GM12873 (cell line): ENCODE data around the gene PROM2.

Experiments
- TF ChIP-seq, protein P1 (sequence below): IDR thresholded peaks from 2 replicates; pipeline ENCODE4 v1.5.1; 2012; ENCODE audit warnings: low read depth, mild to moderate bottlenecking, moderate library complexity, low read length, control low read depth; ENCODE audit not compliant: insufficient read depth; ENCODE audit errors: missing control alignments

PROM2 gene

DNA sequence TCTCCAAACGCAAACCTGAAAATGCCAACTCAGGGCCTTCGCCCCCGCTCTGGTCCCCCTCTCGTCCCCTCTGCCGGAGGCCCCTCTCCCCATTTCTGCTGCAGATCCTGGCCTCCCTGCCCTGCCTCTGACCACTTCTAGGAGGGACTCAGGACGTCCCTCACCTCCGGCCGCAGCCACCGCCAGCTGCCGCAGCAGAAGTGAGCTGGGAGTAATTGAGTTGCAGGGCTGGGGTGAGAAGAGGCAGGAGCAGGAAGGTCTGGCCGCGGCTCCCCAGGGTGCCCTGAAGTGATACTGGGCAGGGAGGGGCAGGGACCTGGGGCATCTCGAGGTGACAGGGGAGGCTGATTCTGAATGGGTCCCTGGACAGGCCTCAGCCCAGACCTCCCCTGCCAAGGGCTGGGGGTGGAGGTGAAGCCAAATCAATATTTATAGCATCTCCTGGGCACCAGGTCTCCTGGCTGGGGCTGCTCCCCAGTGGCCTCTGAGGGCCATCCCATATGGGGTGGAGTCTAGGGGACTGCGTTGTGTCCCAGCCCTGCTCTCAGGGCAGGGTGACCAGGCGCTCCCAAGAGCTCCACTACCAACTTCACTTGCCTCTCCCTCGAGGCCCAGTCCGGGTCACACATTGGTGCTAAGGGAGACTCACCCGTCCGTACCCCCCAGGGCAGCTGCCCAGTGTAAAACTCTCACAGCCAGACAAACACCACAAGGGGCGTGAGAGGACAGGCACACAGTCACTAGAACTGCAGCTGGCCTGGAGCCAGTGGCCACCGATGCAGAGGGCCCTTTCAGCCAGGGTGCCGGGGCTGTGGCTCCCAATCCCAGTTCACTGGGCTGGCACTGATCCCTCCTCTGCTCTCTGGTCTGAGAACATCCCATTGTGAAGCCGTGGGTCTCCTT is 55.9 kb downstream of the PROM2 start:
- TF ChIP-seq, protein P1, sequence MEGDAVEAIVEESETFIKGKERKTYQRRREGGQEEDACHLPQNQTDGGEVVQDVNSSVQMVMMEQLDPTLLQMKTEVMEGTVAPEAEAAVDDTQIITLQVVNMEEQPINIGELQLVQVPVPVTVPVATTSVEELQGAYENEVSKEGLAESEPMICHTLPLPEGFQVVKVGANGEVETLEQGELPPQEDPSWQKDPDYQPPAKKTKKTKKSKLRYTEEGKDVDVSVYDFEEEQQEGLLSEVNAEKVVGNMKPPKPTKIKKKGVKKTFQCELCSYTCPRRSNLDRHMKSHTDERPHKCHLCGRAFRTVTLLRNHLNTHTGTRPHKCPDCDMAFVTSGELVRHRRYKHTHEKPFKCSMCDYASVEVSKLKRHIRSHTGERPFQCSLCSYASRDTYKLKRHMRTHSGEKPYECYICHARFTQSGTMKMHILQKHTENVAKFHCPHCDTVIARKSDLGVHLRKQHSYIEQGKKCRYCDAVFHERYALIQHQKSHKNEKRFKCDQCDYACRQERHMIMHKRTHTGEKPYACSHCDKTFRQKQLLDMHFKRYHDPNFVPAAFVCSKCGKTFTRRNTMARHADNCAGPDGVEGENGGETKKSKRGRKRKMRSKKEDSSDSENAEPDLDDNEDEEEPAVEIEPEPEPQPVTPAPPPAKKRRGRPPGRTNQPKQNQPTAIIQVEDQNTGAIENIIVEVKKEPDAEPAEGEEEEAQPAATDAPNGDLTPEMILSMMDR: no peak

DNA sequence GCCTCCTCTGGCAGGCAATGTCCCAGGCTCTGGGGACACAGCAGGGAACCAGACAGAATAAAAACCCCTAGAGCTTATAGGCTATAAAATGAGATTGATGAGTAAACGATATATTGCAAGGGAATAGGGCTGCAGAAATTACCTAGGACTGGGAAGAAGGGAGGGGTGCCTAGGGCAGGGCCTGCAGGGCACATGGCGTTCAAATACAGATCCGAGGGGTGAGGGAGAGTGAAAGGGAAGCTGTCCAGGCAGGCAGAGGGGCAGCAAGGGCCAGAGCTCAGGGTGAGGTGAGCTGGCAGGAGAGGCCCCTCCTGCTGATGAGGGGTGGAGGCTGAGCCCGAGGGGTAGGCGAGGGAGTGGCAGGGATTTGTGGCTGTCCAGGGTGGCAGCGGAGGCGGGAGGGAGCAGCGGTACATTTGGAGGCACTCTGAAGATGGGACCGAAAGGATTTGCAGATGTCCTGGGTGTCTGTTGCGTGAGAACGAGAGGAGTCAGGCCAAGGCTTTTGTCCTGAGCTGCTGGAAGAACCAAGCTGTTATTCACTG is 56.6 kb downstream of the PROM2 start:
- TF ChIP-seq, protein P1: no peak

DNA sequence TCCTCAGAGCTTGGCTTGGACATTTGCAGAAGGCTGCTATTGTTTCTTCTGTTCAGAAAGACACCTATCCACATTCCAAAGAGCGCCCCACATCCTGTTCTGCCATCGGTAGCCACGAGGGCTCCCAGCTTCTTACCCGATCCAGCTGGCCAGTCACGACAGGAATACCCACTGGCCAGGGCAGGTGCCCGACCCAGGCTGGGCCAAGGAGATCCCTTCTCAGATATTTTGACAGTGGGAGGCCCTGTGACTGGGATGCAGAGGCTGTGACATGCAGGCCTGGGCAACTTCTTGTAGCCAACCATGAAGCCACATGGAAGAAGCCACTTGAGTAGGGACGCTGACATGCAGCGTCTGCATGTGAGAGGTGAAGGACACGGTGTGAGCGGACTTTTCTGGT is 57.4 kb downstream of the PROM2 start:
- TF ChIP-seq, protein P1: no peak

DNA sequence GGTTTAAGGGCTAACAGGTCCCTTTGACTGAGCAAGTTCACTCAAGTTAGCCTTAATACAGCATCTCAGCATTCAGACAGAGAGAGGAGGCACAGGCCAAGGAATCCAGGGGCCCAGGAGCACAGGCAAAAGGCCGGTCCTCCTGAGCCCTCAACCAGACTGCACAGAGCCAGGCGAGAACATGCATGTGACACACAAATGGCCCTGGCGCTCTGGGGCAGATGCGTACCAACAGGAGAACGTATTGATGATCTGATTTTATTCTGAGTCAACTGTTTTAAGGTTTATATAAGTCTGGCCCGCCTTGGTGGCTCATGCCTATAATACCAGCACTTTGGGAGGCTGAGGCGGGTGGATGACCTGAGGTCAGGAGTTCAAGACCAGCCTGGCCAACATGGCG is 57.8 kb downstream of the PROM2 start:
- TF ChIP-seq, protein P1: no peak

DNA sequence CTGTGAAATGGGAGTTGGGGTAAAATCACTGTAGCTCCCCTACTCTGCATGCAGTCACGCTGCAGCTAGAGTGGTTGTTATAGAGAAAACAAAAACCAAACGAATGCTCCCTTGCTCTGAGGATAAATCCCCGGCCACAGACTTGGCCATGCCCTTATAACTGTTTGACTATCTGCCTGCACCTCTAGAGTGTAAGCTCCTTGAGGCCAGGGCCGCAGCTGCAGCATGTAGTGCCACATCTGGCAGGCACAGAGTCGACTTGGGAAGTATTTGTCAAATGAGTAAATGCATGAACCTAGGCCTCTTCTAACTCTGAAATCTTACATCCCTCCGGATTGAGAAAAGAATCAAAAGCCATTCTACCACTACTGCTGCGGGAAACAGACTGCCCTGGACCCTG is 58.8 kb downstream of the PROM2 start:
- TF ChIP-seq, protein P1: no peak

DNA sequence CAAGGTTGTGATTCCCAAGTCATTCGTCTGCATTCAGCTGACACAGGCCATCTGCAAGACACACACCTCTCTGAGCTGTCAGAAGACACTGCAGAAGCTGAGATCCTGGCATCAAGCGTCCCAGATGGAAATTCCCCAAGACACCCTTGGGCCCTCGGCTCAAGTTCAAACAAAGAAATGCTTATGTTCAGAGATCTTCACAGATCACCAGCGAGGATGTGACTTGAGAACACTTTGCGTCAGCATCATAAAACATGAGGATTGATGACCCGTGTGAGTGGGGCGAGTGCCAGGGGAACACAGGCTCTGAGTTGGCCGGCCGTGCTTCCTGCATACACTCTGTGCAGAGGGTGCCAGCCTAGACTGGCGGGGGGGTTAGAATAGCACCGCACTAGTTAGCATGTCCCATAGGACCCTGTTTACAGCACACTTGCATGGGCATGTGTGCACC is 59.7 kb downstream of the PROM2 start:
- TF ChIP-seq, protein P1: no peak

DNA sequence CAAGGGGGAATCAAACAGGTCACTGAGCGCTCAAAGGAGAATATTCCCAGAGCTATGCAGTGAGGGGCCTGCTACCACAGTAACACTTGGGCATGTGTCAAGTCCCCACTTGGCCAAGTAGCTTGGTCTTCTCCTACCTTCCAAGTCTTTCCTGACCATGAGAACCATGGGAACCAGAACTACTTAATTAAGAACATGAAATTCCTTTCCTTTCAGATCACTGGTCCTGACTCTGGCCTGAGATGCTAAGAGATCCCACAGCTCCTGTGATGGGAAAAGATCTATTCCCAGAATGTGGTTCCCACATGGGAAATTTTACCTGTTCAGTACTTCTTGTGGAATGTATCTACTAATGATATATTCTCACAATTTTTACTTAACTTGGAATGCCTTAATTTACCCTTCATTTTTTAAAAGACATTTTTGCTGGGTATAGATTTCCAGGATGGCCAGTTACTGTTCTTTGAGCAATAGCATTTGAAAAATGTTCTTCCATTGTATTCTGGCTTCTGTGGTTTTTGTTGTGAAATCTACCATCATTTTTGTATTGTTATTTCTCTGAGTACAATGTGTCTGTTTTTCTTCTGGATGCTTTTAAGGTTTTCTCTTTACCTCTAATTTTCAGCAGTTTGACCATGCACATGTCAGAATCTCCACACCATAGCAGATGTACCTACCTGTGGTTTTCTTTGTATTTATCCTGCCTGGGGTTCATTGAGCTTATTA is 60.8 kb downstream of the PROM2 start:
- TF ChIP-seq, protein P1: no peak
